Stimulated activated naive CD8-positive, alpha-beta T cell treated with anti-CD3 and anti-CD28 coated beads, Interleukin-15, Interleukin-2, amounts not matched to agents 100 U/mL and 50 U/mL, for 24 hours (primary cell): ENCODE data around the gene DLGAP1.
"Not testable (repeated sequence)": the region's sequence is repeated elsewhere in the genome, so short reads cannot be mapped to it uniquely, and the experiment has no call there.

Experiments
- ATAC-seq: fragments of 150-1000 bp; cut with Tn5 transposase; one replicate; pipeline ENCODE4 v1.10.0; 2021
- DNase-seq: peaks from one replicate; pipeline ENCODE4 v3.0.0; 2021

DLGAP1 gene

GRCh38 chr18:4385876-4386275 is 69.2 kb downstream of the DLGAP1 start:
- no peak for ATAC-seq
- DNase-seq: no peak

GRCh38 chr18:4384932-4385331 is 70.2 kb downstream of the DLGAP1 start:
- DNase-seq (no peak), ATAC-seq (no peak)

- DNase-seq: no peak
- no peak for ATAC-seq
Observed at GRCh38 chr18:4374564-4374963, 80.5 kb downstream of the DLGAP1 start.

- DNase-seq (no peak), ATAC-seq (no peak)
Observed at GRCh38 chr18:4369705-4370104, 85.4 kb downstream of the DLGAP1 start.

- DNase-seq: no peak
Observed at GRCh38 chr18:4360221-4360715, 94.8 kb downstream of the DLGAP1 start.

GRCh38 chr18:4358618-4359017 is 96.5 kb downstream of the DLGAP1 start:
- no peak for DNase-seq
- no peak for ATAC-seq

More at GRCh38 chr18:4360221-4360715, 94.8 kb downstream of the DLGAP1 start:
- no peak for ATAC-seq

- DNase-seq: no peak
Observed at GRCh38 chr18:4357579-4357978, 97.5 kb downstream of the DLGAP1 start.

GRCh38 chr18:4356929-4357328 is 98.2 kb downstream of the DLGAP1 start:
- DNase-seq: no peak

More at GRCh38 chr18:4357579-4357978, 97.5 kb downstream of the DLGAP1 start:
- ATAC-seq: no peak

GRCh38 chr18:4353853-4354418 is 101.2 kb downstream of the DLGAP1 start:
- ATAC-seq: no peak
- no peak for DNase-seq

More at GRCh38 chr18:4356929-4357328, 98.2 kb downstream of the DLGAP1 start:
- no peak for ATAC-seq

GRCh38 chr18:4352746-4353551 is 102.2 kb downstream of the DLGAP1 start:
- DNase-seq (no peak), ATAC-seq (no peak)

GRCh38 chr18:4351005-4351404 is 104.1 kb downstream of the DLGAP1 start:
- no peak for ATAC-seq
- no peak for DNase-seq

- DNase-seq: no peak
- no peak for ATAC-seq
Observed at GRCh38 chr18:4335386-4335785, 119.7 kb downstream of the DLGAP1 start.

GRCh38 chr18:4333043-4333442 is 122.1 kb downstream of the DLGAP1 start:
- ATAC-seq: no peak
- DNase-seq: no peak

- ATAC-seq (no peak), DNase-seq (no peak)
Observed at GRCh38 chr18:4319738-4320677, 135.1 kb downstream of the DLGAP1 start.

GRCh38 chr18:4318311-4318710 is 136.8 kb downstream of the DLGAP1 start:
- DNase-seq (no peak), ATAC-seq (no peak)

GRCh38 chr18:4311945-4312344 is 143.2 kb downstream of the DLGAP1 start:
- DNase-seq, ATAC-seq: not testable (repeated sequence)

- no peak for DNase-seq
- ATAC-seq: no peak
Observed at GRCh38 chr18:4311136-4311535, 144.0 kb downstream of the DLGAP1 start.

GRCh38 chr18:4309227-4309626 is 145.9 kb downstream of the DLGAP1 start:
- ATAC-seq (no peak), DNase-seq (no peak)

- ATAC-seq (no peak), DNase-seq (no peak)
Observed at GRCh38 chr18:4308576-4308975, 146.5 kb downstream of the DLGAP1 start.

GRCh38 chr18:4299395-4299794 is 155.7 kb downstream of the DLGAP1 start:
- DNase-seq (no peak), ATAC-seq (no peak)

- DNase-seq: no peak
- no peak for ATAC-seq
Observed at GRCh38 chr18:4293337-4293736, 161.8 kb downstream of the DLGAP1 start.

- DNase-seq (no peak), ATAC-seq (no peak)
Observed at GRCh38 chr18:4292696-4293095, 162.4 kb downstream of the DLGAP1 start.
